ENCODE data around the gene SEC11A. TPM values are rescaled to one million over a fixed set of nuclear protein-coding genes. Genes with fewer than 3 reads are reported as not detected.

The SEC11A gene
- total RNA-seq, 4 donors from 2014 or later: 57.4 to 90.3 (median 73.5) TPM

GRCh38 chr15:84685304-84685703 lies 30.6 kb downstream of the SEC11A start:
- WGBS: 68% methylated on average over 5 of the region's 5 CpGs
- no peak overlapping the region for H3K27ac ChIP-seq (replicated peaks in 1 of 4)
- H3K4me1 ChIP-seq: no peaks in the 10 kb centered on the region
- no peak for DNase-seq (ENCODE audit: extremely low spot score)
- H3K36me3 ChIP-seq: peaks cover 0 to 83% (median 54%) of the 10 kb centered on the region in 4 donors
- TF ChIP-seq POLR2AphosphoS5 (IDR thresholded peaks at IDR 0.05): no peak
- TF ChIP-seq EP300 (IDR thresholded peaks at IDR 0.05): no peak
- TF ChIP-seq POLR2A (IDR thresholded peaks at IDR 0.05; ENCODE audit: low read depth): no peak
- no peak for TF ChIP-seq CTCF (IDR thresholded peaks at IDR 0.05)
- no peaks in the 10 kb centered on the region for H3K27me3 ChIP-seq
- no peak overlapping the region for H3K4me3 ChIP-seq
- H3K9me3 ChIP-seq: no peaks in the 10 kb centered on the region
- intact Hi-C loops (cut with DNase I): no loop called here

GRCh38 chr15:84684092-84684491 lies 31.8 kb downstream of the SEC11A start:
- H3K36me3 ChIP-seq: peaks cover 0 to 85% (median 59%) of the 10 kb centered on the region in 4 donors
- H3K9me3 ChIP-seq: no peaks in the 10 kb centered on the region
- DNase-seq (ENCODE audit: extremely low spot score): no peak
- no peak overlapping the region for H3K4me3 ChIP-seq
- H3K27ac ChIP-seq (replicated peaks in 1 of 4): no peak overlapping the region
- H3K4me1 ChIP-seq: no peaks in the 10 kb centered on the region
- no peak for TF ChIP-seq POLR2AphosphoS5 (IDR thresholded peaks at IDR 0.05)
- TF ChIP-seq POLR2A (IDR thresholded peaks at IDR 0.05; ENCODE audit: low read depth): no peak
- TF ChIP-seq CTCF (IDR thresholded peaks at IDR 0.05): no peak
- no peak for TF ChIP-seq EP300 (IDR thresholded peaks at IDR 0.05)
- no peaks in the 10 kb centered on the region for H3K27me3 ChIP-seq
- intact Hi-C loops (cut with DNase I): no loop called here
- 95% methylated on average over 1 of the region's 1 CpG for WGBS

- H3K27ac ChIP-seq (replicated peaks in 1 of 4): no peak overlapping the region
- no peaks in the 10 kb centered on the region for H3K9me3 ChIP-seq
- peaks cover 0 to 83% (median 58%) of the 10 kb centered on the region in 4 donors for H3K36me3 ChIP-seq
- H3K27me3 ChIP-seq: no peaks in the 10 kb centered on the region
- intact Hi-C loops (cut with DNase I): no loop called here
- TF ChIP-seq POLR2A (IDR thresholded peaks at IDR 0.05; ENCODE audit: low read depth): no peak
- no peak for TF ChIP-seq EP300 (IDR thresholded peaks at IDR 0.05)
- TF ChIP-seq CTCF (IDR thresholded peaks at IDR 0.05): no peak
- TF ChIP-seq POLR2AphosphoS5 (IDR thresholded peaks at IDR 0.05): no peak
- DNase-seq (ENCODE audit: extremely low spot score): no peak
- H3K4me1 ChIP-seq: no peaks in the 10 kb centered on the region
- 86% methylated on average over 3 of the region's 3 CpGs for WGBS
- no peak overlapping the region for H3K4me3 ChIP-seq
Observed at GRCh38 chr15:84681831-84682230, 34.1 kb downstream of the SEC11A start.

- DNase-seq (ENCODE audit: extremely low spot score): no peak
- H3K4me1 ChIP-seq: no peaks in the 10 kb centered on the region
- intact Hi-C loops (cut with DNase I): no loop called here
- H3K4me3 ChIP-seq: no peak overlapping the region
- peaks cover 18 to 75% (median 62%) of the 10 kb centered on the region in 4 donors for H3K36me3 ChIP-seq
- TF ChIP-seq POLR2AphosphoS5 (IDR thresholded peaks at IDR 0.05) (no peak), POLR2A (IDR thresholded peaks at IDR 0.05; ENCODE audit: low read depth) (no peak), CTCF (IDR thresholded peaks at IDR 0.05) (no peak), EP300 (IDR thresholded peaks at IDR 0.05) (no peak)
- no peak overlapping the region for H3K27ac ChIP-seq (replicated peaks in 1 of 4)
- H3K27me3 ChIP-seq: no peaks in the 10 kb centered on the region
- no peaks in the 10 kb centered on the region for H3K9me3 ChIP-seq
Observed at GRCh38 chr15:84671211-84671610, 44.7 kb downstream of the SEC11A start.

- intact Hi-C loops (cut with DNase I): no loop called here
- WGBS: 85% methylated on average over 8 of the region's 8 CpGs
- Histone ChIP-seq H3K4me3 (no peak overlapping the region), H3K4me1 (no peaks in the 10 kb centered on the region), H3K27ac (replicated peaks in 1 of 4) (no peak overlapping the region), H3K27me3 (no peaks in the 10 kb centered on the region), H3K36me3 (peaks cover 18 to 83% (median 69%) of the 10 kb centered on the region in 4 donors), H3K9me3 (no peaks in the 10 kb centered on the region)
- no peak for DNase-seq (ENCODE audit: extremely low spot score)
- TF ChIP-seq CTCF (IDR thresholded peaks at IDR 0.05) (no peak), POLR2AphosphoS5 (IDR thresholded peaks at IDR 0.05) (no peak), EP300 (IDR thresholded peaks at IDR 0.05) (no peak), POLR2A (IDR thresholded peaks at IDR 0.05; ENCODE audit: low read depth) (no peak)
Observed at GRCh38 chr15:84669726-84670125, 46.2 kb downstream of the SEC11A start.
